GM21360 (cell line): ENCODE measurements around the gene PNLIPRP2.

Source experiments
- ATAC-seq: cut with Tn5 transposase; IDR thresholded peaks from one replicate; pipeline ENCODE4 v1.9.1; 2021; ENCODE audit warnings: mild to moderate bottlenecking, moderate library complexity; ENCODE audit not compliant: unreplicated experiment

The PNLIPRP2 gene

DNA sequence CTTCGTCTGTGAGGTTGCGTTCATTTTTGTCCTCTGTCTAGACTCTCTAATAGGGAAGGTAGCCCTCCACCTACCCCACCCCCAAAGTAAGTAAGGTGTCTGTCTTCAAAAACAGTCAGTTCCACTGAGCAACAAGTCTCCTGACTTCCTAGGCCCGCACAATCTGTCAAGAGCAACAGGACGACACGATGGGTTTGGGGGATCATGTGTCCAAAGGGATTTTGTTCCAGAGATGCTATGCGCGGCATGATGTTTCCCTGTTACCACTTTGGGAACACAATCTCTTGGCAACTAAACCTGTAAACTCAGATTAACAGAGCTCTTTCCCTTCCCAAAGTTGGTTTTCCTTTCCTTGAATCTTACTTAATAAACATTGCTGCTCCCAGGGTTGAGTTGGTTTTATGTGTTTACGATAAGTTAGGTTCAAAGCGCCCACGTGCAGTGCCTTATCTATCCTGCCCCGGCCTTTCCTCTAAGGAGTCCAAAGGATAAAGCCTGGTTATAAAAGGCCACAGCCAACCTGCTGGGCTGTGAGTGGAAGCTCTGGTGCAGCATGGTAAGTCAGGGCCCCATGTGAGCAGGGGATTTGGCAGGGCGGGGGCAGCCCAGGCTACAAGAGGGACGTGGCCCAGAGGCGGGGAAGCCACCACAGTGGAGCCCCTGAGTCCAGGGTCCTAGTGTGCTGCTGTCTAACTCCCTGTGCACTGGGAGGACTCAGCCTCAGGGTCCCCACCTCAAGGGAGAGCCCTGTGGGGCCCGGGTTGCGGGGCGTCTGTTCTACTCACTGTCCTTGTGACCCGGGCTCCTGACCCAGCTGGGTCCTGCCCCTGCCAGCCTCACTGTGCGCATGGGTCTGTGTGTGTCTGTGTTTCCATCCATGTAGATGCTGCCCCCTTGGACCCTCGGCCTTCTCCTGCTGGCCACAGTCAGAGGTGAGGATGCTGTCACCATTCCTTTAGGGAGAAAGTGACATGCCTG is at the start of gene PNLIPRP2:
Gene PNLIPRP2 (plus strand): TSS at position 531 of the 978 bp plus-strand sequence.
- ATAC-seq = no peak

GRCh38 chr10:116574797-116575196 is 46.0 kb upstream of the PNLIPRP2 start:
- no peak for ATAC-seq

- ATAC-seq = no peak
Observed at GRCh38 chr10:116587878-116588591, 32.7 kb upstream of the PNLIPRP2 start.

- no peak for ATAC-seq
Observed at GRCh38 chr10:116588995-116589394, 31.8 kb upstream of the PNLIPRP2 start.

DNA sequence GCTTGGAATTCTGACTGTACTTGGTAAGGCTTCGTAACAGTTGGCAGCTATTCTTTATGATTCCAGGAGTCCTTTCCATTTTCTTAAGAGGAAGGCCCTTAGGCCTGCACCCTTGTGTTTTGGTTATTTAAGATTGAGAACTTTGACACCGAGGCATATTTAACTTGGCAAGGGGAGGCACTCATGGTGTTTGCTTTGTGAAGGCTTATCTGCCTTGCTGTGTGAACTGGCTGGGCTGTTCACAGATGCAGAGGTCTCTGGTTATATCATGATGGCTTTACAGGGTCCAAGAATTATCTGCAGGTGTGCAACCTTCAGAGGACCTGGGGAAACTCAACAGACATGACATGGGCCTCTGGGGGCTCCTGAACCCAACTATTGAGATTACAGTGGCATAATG is 30.8 kb upstream of the PNLIPRP2 start:
- no peak for ATAC-seq

DNA sequence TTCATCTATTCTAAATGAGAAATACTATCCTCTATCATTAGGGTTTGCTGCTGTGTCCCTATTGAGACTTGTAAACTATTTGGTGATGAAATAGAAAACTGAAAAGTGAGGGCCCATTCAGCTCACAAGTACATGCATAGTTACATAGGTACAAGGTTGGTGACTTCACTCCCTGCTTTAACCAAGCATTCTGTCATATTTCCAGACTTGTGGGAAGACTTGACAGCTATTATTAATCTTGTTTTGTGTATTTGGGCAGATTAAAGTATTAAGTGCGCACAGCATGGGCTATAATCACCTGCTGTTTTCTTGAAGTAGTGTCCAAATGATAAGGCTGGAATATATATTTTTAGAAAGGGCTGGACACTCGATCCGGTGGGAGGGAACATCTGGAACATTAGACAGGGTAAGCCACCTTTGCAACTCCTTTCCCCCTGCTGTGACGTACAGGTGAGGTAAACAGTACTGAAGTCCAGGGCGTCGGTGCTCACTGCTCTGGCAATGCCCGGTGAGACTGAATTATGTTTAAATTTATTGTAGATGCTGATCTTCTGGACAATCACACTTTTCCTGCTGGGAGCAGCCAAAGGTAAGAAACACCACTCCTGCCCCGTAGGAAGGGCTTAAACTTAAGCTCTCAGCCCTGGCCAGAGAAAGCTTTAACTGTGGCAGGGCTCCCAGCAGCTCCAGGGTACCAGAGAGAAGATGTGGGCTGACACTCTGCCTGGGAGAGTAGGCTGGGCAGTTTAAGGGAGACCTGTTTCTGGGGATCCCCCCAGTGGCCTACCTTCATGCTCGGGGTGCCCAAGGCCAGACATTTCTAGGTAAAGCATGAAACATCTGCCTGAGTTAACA is 29.9 kb upstream of the PNLIPRP2 start, which contains the start of gene PNLIPRP1:
Gene PNLIPRP1 (plus strand): TSS at position 370 of the 855 bp plus-strand sequence. CDS start 171 bp downstream, at position 541.
- no peak for ATAC-seq

- ATAC-seq = no peak
Observed at GRCh38 chr10:116593139-116593740, 27.5 kb upstream of the PNLIPRP2 start.

GRCh38 chr10:116594525-116595035 is 26.2 kb upstream of the PNLIPRP2 start:
- ATAC-seq = no peak

GRCh38 chr10:116596062-116596461 is 24.7 kb upstream of the PNLIPRP2 start:
- ATAC-seq = no peak

DNA sequence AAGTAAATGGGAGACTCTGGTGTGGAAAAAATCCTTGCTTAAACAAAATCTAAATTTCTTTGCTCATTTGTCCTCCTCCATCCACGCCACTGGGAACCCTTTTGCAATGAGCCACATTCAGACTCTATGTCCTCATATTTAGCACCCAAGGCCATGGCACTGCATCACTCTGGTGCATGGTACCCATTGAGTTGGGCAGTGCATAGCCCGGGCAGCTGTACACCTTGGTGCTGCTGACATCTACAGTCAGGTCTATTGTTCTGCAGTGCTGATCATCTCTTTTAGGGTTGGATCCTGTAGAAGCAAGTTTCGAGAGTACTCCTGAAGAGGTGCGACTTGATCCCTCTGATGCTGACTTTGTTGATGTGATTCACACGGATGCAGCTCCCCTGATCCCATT is 23.2 kb upstream of the PNLIPRP2 start:
- no peak for ATAC-seq

DNA sequence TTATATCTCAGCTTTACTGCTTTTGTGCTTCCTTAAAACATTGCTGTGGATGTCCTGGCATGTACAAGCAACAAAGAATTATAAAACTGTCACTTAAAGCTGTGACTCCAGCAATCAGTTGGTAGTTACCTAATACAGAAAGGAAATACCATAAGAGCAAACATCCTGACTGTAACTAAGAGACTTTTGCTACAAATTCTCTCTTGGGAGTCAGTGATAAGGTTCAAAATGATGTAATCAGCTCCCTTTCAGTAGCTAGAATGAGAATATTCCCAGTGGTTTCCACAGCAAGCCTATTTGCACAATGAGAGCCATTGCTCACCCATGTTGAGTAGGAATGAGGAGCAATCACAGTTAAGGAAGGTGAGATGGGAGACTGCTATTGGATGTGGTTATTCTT is 22.4 kb upstream of the PNLIPRP2 start:
- ATAC-seq = no peak

- ATAC-seq = no peak
Observed at GRCh38 chr10:116599991-116600390, 20.8 kb upstream of the PNLIPRP2 start.

GRCh38 chr10:116602648-116603400 is 17.9 kb upstream of the PNLIPRP2 start:
- no peak for ATAC-seq

GRCh38 chr10:116606061-116606483 is 14.7 kb upstream of the PNLIPRP2 start:
- no peak for ATAC-seq

DNA sequence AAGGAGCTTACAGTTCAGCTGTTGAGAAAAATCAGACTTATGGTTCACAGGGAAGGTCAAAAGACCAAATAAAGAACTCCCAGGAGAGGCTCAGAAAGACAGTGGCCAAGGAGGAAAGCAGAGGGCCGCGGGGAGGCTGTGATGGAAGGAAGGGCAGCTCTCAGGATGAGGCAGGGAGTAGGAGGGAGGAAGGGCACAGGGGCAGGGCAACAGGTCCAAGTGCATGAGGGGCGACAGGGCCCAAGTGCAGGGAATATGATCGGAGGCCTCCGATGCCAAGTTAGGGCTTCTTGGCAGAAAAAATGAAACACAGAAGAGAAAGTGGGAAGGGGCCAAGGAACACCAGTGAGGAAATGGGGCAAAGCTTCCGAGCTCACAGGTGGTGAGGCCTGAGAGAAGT is 13.4 kb upstream of the PNLIPRP2 start:
- ATAC-seq = no peak

DNA sequence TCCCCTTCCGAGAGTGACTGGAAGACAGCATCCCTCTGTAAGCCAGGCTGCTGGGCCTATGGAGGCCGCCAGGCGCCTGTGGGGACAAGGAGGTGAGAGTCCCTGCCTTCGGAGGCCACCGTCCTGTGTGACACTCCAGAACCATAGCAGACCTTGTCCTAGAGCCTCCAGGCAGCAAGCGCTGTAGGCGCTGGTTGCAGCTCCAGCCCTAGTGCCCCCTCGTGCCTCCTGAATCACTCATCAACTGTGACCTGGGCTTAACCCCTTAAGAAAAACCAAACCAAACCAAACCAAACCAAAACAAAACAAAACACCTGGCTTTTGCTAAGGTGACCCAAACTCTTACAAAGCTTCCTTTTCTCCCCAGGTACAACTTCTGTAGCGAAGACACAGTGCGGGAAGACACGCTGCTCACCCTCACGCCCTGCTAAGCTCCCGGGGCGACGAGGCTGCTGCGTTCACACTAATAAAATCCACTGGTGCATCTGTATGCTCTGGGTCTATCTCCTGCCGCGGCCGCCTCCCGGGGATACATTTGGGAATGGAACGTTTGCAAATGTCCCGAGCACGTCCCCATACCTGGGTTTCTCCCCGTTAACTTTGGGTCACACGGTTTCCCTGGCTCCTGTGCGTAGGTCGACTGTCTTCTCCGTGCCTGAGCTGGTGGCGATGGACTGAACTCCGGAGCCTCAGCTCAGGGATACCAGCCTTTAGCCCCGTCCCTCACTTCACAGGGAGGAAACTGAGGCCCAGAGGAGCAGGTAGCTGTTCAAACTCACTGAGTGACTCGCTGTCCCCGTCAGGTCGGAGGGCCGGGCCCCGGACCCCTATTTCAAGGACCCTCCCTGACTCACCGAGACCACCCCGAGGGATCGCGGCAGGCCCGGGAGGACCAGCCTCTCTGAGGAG is 11.8 kb upstream of the PNLIPRP2 start:
- ATAC-seq = no peak

DNA sequence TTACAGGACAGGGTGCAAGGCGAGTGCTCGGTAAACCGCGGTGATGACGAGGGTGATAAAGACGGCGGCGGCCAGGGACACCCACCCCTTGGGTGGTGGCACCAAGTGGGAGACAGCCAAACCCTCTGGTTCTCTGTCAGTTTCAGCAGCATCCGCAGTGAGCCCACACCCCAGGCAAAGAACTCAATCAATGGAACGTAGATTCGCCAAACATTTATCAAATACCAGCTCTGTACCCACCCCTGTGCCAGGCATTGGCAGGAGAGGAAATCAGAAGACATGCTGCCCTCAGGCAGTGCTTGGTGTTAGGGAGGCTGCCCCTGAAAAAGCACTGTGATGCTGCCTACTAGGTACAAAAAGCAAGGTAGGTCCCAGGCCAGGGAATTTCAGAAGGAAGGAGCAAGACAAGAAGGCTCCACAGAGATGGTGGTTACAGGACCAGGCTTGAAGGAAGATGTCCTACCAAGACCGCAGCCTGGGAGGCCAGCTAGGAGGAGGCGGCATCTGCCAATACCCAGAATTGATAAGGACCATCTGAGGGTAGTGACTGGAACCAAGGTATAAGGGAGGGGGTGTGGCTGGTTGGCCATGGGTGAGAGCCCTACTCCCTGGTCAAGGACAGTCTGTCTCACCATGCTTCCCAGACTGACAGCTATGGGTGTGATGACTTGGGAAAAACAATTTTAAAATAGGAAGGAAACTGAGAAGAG is 10.2 kb upstream of the PNLIPRP2 start:
- ATAC-seq = no peak

- no peak for ATAC-seq
Observed at GRCh38 chr10:116611153-116611545, 9.6 kb upstream of the PNLIPRP2 start.
